ENCODE measurements around the gene NPM1. TPM values are rescaled to one million over a fixed set of nuclear protein-coding genes. Genes with fewer than 3 reads are reported as not detected.

The NPM1 gene
- total and polyA plus RNA-seq, 5 experiments from 2014 or later: 960 to 1,305 (median 1,086) TPM

GRCh38 chr5:171416160-171417049 lies 28.8 kb downstream of the NPM1 start:
- POLR2A ChIA-PET: no interaction called here
- no peak for DNase-seq
- Mint-ChIP-seq H3K4me3 (no peak overlapping the region), H3K9me3 (no peaks in the 10 kb centered on the region), H3K27me3 (peaks cover 4 to 13% (median 8%) of the 10 kb centered on the region in 5 donors), H3K4me1 (peaks cover 14 to 20% (median 15%) of the 10 kb centered on the region in 4 donors), H3K27ac (no peak overlapping the region), H3K36me3 (peaks cover 3 to 27% (median 4%) of the 10 kb centered on the region in 3 donors)
- ATAC-seq: no peak

GRCh38 chr5:171418316-171418981 lies 30.8 kb downstream of the NPM1 start:
- DNase-seq: peak in 8 of 10 donors; percentile 16 to 66 (median 38)
- peaks cover 0 to 6% (median 0%) of the 10 kb centered on the region in 3 donors for H3K36me3 Mint-ChIP-seq
- H3K4me3 Mint-ChIP-seq: peak overlapping the region; percentile 59 to 90 (median 80)
- POLR2A ChIA-PET: interaction anchor here (0.5 to 0.8 kb wide), 3 partner anchors 29 to 1504 kb away, joined by 3 read pairs; no protein-coding TSS in a partner anchor
- no peak overlapping the region for H3K27ac Mint-ChIP-seq
- peaks cover 10 to 15% (median 13%) of the 10 kb centered on the region in 4 donors for H3K4me1 Mint-ChIP-seq
- no peaks in the 10 kb centered on the region for H3K9me3 Mint-ChIP-seq
- H3K27me3 Mint-ChIP-seq: peaks cover 6 to 33% (median 22%) of the 10 kb centered on the region in 5 donors
- peak; percentile 50 to 58 for ATAC-seq

- Mint-ChIP-seq H3K4me3 (peak within 1 kb of the TSS; percentile 72 to 90 (median 84)), H3K27me3 (peaks cover 6 to 37% (median 22%) of the 10 kb centered on the region in 5 donors), H3K36me3 (peaks cover 0 to 1% (median 0%) of the 10 kb centered on the region in 3 donors), H3K9me3 (no peaks in the 10 kb centered on the region), H3K27ac (peak within 1 kb of the TSS in 2 of 10 donors; percentile 21 to 71), H3K4me1 (peaks cover 10 to 15% (median 13%) of the 10 kb centered on the region in 4 donors)
- DNase-seq (peak in 7 of 10 donors; percentile 11 to 48 (median 22)), ATAC-seq (peak; percentile 31 to 46)
- POLR2A ChIA-PET: interaction anchor here (0.5 to 1.3 kb wide), 3 partner anchors 30 to 495 kb away, joined by 3 to 5 read pairs (median 3); partner anchors contain the start of gene NPM1
Measured at GRCh38 chr5:171418982-171419687, 31.5 kb downstream of the NPM1 start, which contains the start of gene FGF18. TSS of gene FGF18 (plus strand) at chr5:171419647. CDS start at chr5:171420200, 553 bp downstream.

GRCh38 chr5:171419688-171420430 lies 32.2 kb downstream of the NPM1 start:
- Mint-ChIP-seq H3K4me1 (peaks cover 10 to 15% (median 13%) of the 10 kb centered on the region in 4 donors), H3K27ac (peak overlapping the region in 2 of 10 donors; percentile 21 to 71), H3K27me3 (peaks cover 6 to 44% (median 22%) of the 10 kb centered on the region in 5 donors), H3K9me3 (no peaks in the 10 kb centered on the region), H3K36me3 (no peaks in the 10 kb centered on the region), H3K4me3 (peak overlapping the region; percentile 70 to 89 (median 82))
- POLR2A ChIA-PET: interaction anchor here (1.3 kb wide), 1 partner anchor 32 kb away, joined by 5 read pairs; the partner anchor contains the start of gene NPM1
- ATAC-seq: peak; percentile 50 to 76
- DNase-seq: peak in 6 of 10 donors; percentile 8 to 33 (median 26)

DNA sequence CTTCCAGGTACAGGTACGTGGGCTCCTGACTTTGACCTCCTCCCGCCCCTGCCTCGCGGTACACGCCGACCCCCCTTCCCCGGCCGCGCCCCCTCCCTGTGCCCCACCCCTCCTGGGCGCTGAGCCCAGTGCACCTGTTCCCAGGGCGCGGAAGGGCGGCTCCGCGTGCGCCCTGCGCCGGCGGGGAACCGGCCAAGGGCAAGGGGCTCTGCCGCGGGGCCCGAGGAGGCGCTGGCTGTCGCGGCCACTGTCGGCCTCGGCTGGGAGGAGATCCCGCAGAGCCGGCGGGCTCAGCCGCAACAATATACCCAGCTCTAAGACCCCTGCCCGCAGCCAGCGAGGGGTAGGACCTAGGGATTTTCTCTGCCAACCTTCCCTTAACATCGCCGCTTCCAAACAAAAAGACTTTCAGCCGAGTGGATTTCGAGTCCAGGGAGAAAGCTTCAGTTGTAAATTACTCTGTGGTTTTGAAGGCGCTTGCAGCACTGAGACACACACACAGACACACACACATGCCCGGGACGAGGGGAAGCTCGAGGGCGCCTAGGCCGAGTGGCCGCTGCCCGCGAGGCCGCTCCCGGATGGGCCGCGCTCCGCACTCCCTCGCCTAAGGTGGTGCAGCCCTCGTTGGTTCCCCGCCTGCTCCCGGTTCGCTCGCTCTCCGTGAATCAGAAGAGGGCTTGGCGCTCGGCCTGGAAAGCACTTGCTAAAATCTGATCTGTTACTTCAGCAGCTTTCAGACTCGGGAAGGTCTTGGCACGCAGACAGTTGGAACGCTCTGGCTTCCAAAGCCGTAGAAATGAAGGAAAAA lies 33.0 kb downstream of the NPM1 start:
- POLR2A ChIA-PET: no interaction called here
- peak overlapping the region; percentile 70 to 89 (median 82) for H3K4me3 Mint-ChIP-seq
- peak overlapping the region in 1 of 10 donors; percentile 71 for H3K27ac Mint-ChIP-seq
- peak in 1 of 2 donors; percentile 16 for ATAC-seq
- peak in 1 of 10 donors; percentile 3 for DNase-seq
- H3K36me3 Mint-ChIP-seq: no peaks in the 10 kb centered on the region
- peaks cover 6 to 45% (median 22%) of the 10 kb centered on the region in 5 donors for H3K27me3 Mint-ChIP-seq
- H3K4me1 Mint-ChIP-seq: peaks cover 10 to 15% (median 13%) of the 10 kb centered on the region in 4 donors
- H3K9me3 Mint-ChIP-seq: no peaks in the 10 kb centered on the region

- POLR2A ChIA-PET: no interaction called here
- peaks cover 6 to 45% (median 22%) of the 10 kb centered on the region in 5 donors for H3K27me3 Mint-ChIP-seq
- no peak overlapping the region for H3K27ac Mint-ChIP-seq
- H3K36me3 Mint-ChIP-seq: no peaks in the 10 kb centered on the region
- no peaks in the 10 kb centered on the region for H3K9me3 Mint-ChIP-seq
- H3K4me3 Mint-ChIP-seq: peak overlapping the region in 7 of 10 donors; percentile 16 to 70 (median 60)
- ATAC-seq: no peak
- no peak for DNase-seq
- peaks cover 10 to 15% (median 13%) of the 10 kb centered on the region in 4 donors for H3K4me1 Mint-ChIP-seq
Measured at GRCh38 chr5:171421331-171422262, 33.9 kb downstream of the NPM1 start.

- H3K27me3 Mint-ChIP-seq: peaks cover 6 to 45% (median 22%) of the 10 kb centered on the region in 5 donors
- H3K4me3 Mint-ChIP-seq: no peak overlapping the region
- H3K4me1 Mint-ChIP-seq: peaks cover 9 to 15% (median 13%) of the 10 kb centered on the region in 4 donors
- ATAC-seq (no peak), DNase-seq (no peak)
- H3K36me3 Mint-ChIP-seq: no peaks in the 10 kb centered on the region
- H3K9me3 Mint-ChIP-seq: no peaks in the 10 kb centered on the region
- POLR2A ChIA-PET: no interaction called here
- no peak overlapping the region for H3K27ac Mint-ChIP-seq
Measured at GRCh38 chr5:171422495-171422894, 34.8 kb downstream of the NPM1 start.

GRCh38 chr5:171422902-171423663 lies 35.4 kb downstream of the NPM1 start:
- POLR2A ChIA-PET: interaction anchor here (0.7 kb wide), 1 partner anchor 435 kb away, joined by 6 read pairs; no protein-coding TSS in a partner anchor
- Mint-ChIP-seq H3K27me3 (peaks cover 6 to 45% (median 22%) of the 10 kb centered on the region in 5 donors), H3K36me3 (no peaks in the 10 kb centered on the region), H3K9me3 (no peaks in the 10 kb centered on the region), H3K27ac (no peak overlapping the region), H3K4me1 (peaks cover 9 to 15% (median 13%) of the 10 kb centered on the region in 4 donors), H3K4me3 (no peak overlapping the region)
- no peak for ATAC-seq
- peak in 1 of 10 donors; percentile 8 for DNase-seq

DNA sequence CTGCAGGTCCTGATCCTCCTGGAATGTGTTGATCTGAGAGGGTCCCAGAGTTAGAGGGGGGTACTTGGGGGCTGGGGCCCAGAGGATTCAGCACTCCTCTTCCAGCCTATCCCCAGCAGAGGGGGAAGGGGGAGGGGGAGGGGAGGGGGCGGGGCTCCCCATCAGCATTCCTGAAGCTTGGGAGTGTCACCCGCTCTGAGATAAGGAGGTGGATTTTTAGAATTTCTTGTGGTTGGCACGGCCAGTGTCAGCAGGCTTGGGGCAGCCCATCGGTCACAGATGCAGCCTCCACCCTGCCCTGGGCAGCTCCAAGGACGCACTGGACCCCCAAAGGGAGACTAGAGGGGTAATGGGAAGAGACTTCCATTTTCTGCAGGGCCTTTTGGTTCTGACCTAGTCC lies 37.1 kb downstream of the NPM1 start:
- ATAC-seq (no peak), DNase-seq (no peak)
- POLR2A ChIA-PET: no interaction called here
- Mint-ChIP-seq H3K27ac (peak overlapping the region in 1 of 10 donors; percentile 29), H3K27me3 (peaks cover 6 to 45% (median 22%) of the 10 kb centered on the region in 5 donors), H3K4me3 (no peak overlapping the region), H3K36me3 (no peaks in the 10 kb centered on the region), H3K4me1 (peaks cover 6 to 10% (median 8%) of the 10 kb centered on the region in 4 donors), H3K9me3 (no peaks in the 10 kb centered on the region)

Data from naive thymus-derived CD8-positive, alpha-beta T cell (primary cell).